Measurements from ENCODE around the gene CDPF1. TPM values are rescaled to one million over a fixed set of nuclear protein-coding genes. Genes with fewer than 3 reads are reported as not detected.

The CDPF1 gene
- total and polyA plus RNA-seq, 9 donors: 4.3 to 20.8 (median 11.5) TPM

GRCh38 chr22:46281866-46282678 is 32.0 kb upstream of the CDPF1 start:
- H3K4me1 ChIP-seq (ENCODE audit: insufficient read depth): no peaks in the 10 kb centered on the region
- TF ChIP-seq EP300 (IDR thresholded peaks at IDR 0.05): no peak
- WGBS, 3 donors: 93 to 97% (median 96%) methylated on average over 13 of the region's 13 CpGs
- no peak overlapping the region for H3K27ac ChIP-seq
- DNase-seq: peak in 1 of 5 donors; percentile 19
- no peaks in the 10 kb centered on the region for H3K9me3 ChIP-seq
- no peaks in the 10 kb centered on the region for H3K27me3 ChIP-seq
- intact Hi-C loops (cut with DNase I): no loop called here
- H3K4me3 ChIP-seq: no peak overlapping the region
- H3K36me3 ChIP-seq: no peaks in the 10 kb centered on the region

- intact Hi-C loops (cut with DNase I): no loop called here
- H3K9me3 ChIP-seq: no peaks in the 10 kb centered on the region
- H3K4me3 ChIP-seq: no peak overlapping the region
- DNase-seq: peak in 1 of 5 donors; percentile 29
- H3K27ac ChIP-seq: no peak overlapping the region
- WGBS, 3 donors: 73 to 77% (median 74%) methylated on average over 19 of the region's 19 CpGs
- no peaks in the 10 kb centered on the region for H3K36me3 ChIP-seq
- no peaks in the 10 kb centered on the region for H3K4me1 ChIP-seq (ENCODE audit: insufficient read depth)
- TF ChIP-seq POLR2A (IDR thresholded peaks at IDR 0.05) (no peak), CTCF (IDR thresholded peaks at IDR 0.05) (no peak), EP300 (IDR thresholded peaks at IDR 0.05) (no peak)
- no peaks in the 10 kb centered on the region for H3K27me3 ChIP-seq
Observed at GRCh38 chr22:46280999-46281623, 31.0 kb upstream of the CDPF1 start.

- 92 to 95% (median 94%) methylated on average over 12 of the region's 12 CpGs for WGBS, 3 donors
- Histone ChIP-seq H3K27ac (no peak overlapping the region), H3K9me3 (no peaks in the 10 kb centered on the region), H3K4me3 (no peak overlapping the region), H3K36me3 (peaks cover 2% of the 10 kb centered on the region), H3K4me1 (ENCODE audit: insufficient read depth) (no peaks in the 10 kb centered on the region), H3K27me3 (no peaks in the 10 kb centered on the region)
- intact Hi-C loops (cut with DNase I): no loop called here
- TF ChIP-seq POLR2A (IDR thresholded peaks at IDR 0.05) (no peak), CTCF (IDR thresholded peaks at IDR 0.05) (no peak), EP300 (IDR thresholded peaks at IDR 0.05) (no peak)
- peak in 1 of 5 donors; percentile 26 for DNase-seq
Observed at GRCh38 chr22:46280063-46280817, 30.1 kb upstream of the CDPF1 start.

GRCh38 chr22:46278656-46279645 is 28.9 kb upstream of the CDPF1 start:
- peaks cover 2% of the 10 kb centered on the region for H3K36me3 ChIP-seq
- no peak overlapping the region for H3K27ac ChIP-seq
- H3K27me3 ChIP-seq: no peaks in the 10 kb centered on the region
- no peak overlapping the region for H3K4me3 ChIP-seq
- peak in 1 of 5 donors; percentile 21 for DNase-seq
- intact Hi-C loops (cut with DNase I): no loop called here
- TF ChIP-seq CTCF (IDR thresholded peaks at IDR 0.05): no peak
- TF ChIP-seq EP300 (IDR thresholded peaks at IDR 0.05): no peak
- no peak for TF ChIP-seq POLR2A (IDR thresholded peaks at IDR 0.05)
- no peaks in the 10 kb centered on the region for H3K9me3 ChIP-seq
- H3K4me1 ChIP-seq (ENCODE audit: insufficient read depth): no peaks in the 10 kb centered on the region
- 90 to 94% (median 91%) methylated on average over 22 of the region's 22 CpGs for WGBS, 3 donors
